A673 (cell line): ENCODE data around the gene ASAP2.

Experiments
- EZH2 ChIP-seq: fragments of 200-600 bp; sonication (generic); IDR thresholded peaks from 2 replicates; pipeline ENCODE4 v1.6.1; 2017; ENCODE audit warnings: borderline replicate concordance, low read depth, mild to moderate bottlenecking, mixed read lengths, antibody characterized with exemption, low read length; ENCODE audit not compliant: poor library complexity, severe bottlenecking
- TF ChIP-seq, protein P1 (sequence below): fragments of 300-800, 200-600 bp; sonication (generic); conservative IDR thresholded peaks from 2 replicates; pipeline ENCODE4 v1.5.1; 2017; ENCODE audit warnings: low read depth, mild to moderate bottlenecking, antibody characterized with exemption, low read length, moderate library complexity, mixed read lengths

DNA sequence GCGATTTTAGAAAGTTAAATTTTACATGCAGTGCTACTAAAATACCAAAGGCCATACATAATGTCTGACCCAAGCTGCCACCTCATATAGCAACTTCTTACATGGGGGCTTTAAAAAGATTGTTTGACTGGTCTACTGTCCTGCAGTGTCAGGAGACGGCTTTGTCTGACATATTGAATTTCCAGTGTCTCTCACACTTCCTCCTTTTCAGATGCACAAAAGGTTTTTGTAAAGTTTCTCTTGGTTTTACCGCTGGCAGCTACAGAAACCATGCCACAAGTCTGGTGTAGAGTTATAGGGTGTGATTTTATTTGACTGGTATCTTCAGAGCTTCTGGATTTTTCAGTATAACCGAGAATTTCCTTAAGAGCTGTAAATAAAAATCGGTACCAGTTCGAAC, 1.1 kb upstream of the ASAP2 start:
- TF ChIP-seq EZH2: no peak
- TF ChIP-seq, protein P1, sequence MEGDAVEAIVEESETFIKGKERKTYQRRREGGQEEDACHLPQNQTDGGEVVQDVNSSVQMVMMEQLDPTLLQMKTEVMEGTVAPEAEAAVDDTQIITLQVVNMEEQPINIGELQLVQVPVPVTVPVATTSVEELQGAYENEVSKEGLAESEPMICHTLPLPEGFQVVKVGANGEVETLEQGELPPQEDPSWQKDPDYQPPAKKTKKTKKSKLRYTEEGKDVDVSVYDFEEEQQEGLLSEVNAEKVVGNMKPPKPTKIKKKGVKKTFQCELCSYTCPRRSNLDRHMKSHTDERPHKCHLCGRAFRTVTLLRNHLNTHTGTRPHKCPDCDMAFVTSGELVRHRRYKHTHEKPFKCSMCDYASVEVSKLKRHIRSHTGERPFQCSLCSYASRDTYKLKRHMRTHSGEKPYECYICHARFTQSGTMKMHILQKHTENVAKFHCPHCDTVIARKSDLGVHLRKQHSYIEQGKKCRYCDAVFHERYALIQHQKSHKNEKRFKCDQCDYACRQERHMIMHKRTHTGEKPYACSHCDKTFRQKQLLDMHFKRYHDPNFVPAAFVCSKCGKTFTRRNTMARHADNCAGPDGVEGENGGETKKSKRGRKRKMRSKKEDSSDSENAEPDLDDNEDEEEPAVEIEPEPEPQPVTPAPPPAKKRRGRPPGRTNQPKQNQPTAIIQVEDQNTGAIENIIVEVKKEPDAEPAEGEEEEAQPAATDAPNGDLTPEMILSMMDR: no peak
